ENCODE data around the gene CCN5.
"Not testable (repeated sequence)": the region's sequence is repeated elsewhere in the genome, so short reads cannot be mapped to it uniquely, and the experiment has no call there.

CCN5 gene

DNA sequence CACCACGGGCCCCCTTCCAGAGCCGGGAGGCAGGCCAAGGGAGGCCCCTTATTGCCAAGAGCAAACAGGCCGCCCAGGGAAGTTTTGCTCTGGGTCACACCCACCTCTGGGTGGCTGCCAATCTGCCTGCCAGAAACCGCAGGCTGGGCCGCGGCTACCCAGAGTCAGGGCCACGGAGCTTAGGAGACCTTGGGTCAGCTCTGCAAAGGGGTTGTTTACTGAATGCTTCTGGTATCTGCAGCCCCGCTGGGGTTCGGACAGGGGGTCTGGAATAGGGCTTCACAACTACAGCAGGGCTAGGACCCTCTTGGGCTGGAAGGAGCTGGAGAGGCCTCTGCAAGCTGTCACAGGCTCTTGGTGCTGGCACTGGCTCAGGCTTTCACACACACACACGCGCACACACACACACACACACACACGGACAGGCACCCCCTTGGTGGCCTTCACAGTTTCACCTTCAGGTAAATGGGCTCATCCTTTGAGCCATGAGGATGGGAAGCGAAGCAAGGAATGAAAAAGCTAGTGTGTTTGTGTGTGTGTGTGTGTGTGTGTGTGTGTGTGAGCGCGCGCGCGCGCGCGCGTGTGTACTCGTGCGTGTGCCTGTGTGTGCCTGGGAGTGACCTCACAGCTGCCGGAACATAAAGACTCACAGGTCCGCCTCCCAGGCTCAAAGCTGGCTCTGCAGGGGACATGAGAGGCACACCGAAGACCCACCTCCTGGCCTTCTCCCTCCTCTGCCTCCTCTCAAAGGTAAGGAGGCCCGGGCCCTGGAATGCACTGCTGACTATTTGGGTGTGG lies at the start of gene CCN5:
TSS of gene CCN5 (plus strand) at position 669 of the 798 bp plus-strand sequence. CDS start at position 691, 22 bp downstream.
- no peak for DNase-seq

- DNase-seq = no peak
These were observed 49.1 kb upstream of the CCN5 start for GRCh38 chr20:44666066-44666465.

GRCh38 chr20:44670851-44671250 lies 44.3 kb upstream of the CCN5 start:
- DNase-seq = not testable (repeated sequence)

- DNase-seq = peak; percentile 64
These were observed 43.6 kb upstream of the CCN5 start for GRCh38 chr20:44671541-44671940.

GRCh38 chr20:44672318-44672902 lies 42.8 kb upstream of the CCN5 start:
- DNase-seq = not testable (repeated sequence)

DNA sequence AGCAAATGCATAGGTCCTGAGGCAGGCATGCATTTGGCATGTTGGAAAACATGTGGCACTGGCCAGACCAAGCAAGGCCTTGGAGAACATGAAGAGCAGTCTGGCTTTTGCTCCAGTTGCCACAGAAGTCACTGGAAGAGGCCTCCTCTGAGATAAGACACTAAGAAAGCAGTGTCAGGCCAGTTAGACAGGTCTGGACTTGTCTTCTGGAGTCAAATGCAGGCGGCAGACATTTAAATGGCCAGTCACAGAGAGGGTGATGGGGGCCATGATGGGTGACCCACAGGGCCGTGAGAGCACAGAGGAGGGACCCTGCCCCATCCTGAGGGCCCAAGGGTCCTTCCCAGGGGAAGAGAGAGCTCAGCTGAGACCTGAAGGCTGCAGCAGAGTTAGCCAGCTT lies 36.9 kb upstream of the CCN5 start:
- no peak for DNase-seq

- DNase-seq = no peak
These were observed 36.1 kb upstream of the CCN5 start for GRCh38 chr20:44678990-44679611.

GRCh38 chr20:44681796-44682566 lies 33.2 kb upstream of the CCN5 start:
- DNase-seq = no peak

GRCh38 chr20:44683263-44684046 lies 31.7 kb upstream of the CCN5 start:
- DNase-seq = peak; percentile 67

GRCh38 chr20:44684047-44684967 lies 30.9 kb upstream of the CCN5 start:
- no peak for DNase-seq

DNA sequence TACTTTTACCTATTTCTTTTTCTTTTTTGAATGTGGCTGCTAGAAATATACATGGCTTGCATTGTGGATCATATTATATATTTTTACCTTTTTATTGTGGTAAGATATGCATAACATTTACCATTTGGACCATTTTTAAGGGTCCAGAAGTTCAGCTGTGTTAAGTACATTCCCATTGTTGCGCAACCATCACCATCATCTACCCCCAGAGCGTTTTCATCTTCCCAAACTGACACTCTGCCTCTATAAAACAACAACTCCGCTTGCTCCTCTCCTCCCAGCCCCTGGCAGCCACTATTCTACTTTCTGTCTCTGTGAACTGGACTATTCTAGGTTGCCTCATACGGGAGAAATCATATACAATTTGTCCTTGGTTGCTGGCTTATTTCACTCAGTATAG lies 28.2 kb upstream of the CCN5 start:
- no peak for DNase-seq

DNA sequence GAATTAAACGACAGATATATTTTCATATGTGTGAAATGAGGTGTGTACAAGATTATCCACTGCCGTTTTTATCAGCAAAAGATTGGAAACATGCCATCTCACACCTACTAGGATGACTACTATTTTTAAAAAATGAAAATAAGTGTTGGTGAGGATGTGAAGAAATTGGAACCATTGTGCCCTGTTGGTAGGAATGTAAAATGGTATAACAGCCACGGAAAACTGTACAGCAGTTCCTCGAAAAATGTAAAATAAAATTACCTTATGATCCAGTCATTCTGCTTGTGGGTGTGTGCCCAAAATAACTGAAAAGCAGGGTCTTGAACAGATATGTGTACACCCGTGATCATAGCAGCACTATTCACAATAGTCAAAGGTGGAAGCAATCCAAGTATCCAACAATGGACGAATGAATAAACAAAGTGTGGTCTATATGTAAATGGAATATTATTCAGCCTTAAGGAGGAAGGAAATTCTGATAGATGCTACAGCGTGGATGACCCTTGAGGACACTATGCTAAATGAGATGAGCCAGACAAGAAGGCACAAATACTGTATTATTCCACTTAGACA lies 27.0 kb upstream of the CCN5 start:
- no peak for DNase-seq

DNA sequence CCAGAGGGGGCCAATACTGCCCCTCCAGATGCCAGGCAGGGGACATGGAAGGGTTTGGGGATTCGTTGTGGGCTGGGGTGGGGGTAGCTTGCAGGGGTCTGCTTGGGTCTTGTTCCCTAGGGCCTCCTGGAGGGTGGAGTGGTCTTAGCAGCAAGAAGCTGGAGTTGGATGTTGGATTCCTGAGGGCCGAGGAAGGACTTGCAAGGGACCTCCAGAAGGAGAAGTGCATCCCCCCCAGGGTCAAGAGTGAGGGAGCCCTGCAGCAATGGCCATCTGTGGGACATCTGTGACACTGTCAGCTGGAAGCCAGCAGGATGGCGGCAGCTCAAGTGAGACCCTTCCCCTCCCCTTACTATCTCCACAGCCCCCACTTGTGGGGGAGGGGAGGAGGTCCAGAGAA lies 25.4 kb upstream of the CCN5 start:
- DNase-seq = no peak

- no peak for DNase-seq
These were observed 24.3 kb upstream of the CCN5 start for GRCh38 chr20:44690781-44691423.

DNA sequence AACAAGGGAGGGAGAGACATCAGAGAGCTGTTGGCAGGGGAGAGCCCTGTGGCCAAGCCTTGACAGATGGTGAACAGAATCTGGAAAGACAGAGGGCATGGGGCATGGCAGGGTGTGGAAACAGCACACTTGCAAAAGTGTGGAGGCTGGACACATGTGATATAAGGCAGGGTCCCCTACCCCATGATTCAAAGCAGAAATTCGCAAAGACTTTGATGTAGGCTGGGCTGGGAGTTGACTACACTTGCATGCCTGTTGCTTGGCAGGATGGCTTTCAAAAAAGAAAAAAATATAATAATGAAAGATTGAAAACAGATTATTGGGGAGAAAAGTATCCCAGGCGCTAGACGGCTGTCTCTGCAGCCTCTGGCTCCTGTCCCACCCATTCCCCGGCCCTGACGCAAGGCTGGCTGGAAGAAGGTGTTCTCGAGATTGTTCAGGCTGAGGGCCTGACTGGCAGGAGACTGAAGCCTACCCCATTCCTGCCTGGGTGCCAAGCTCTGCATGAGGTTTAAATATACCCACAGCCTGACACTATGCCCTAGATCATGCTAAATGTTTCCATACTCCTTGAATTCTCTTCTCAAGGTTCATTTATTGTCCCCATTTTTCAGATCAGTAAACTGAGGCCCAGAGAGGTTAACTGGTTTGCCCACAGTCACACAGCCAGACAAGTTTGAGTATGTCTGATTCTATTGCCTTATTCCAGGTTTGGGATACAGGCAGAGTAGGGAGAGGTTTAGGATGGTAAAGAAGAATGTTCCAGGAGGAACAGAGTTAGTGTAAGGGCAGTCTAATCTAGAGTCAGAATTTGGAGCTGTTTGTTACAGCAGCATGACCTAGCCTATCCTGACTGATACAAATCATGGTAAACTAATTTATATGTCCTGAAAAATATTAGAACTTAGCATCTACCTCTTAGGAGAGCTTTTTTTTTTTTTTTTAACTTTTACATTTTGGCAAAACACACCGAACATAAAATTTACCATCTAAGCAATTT lies 23.4 kb upstream of the CCN5 start:
- no peak for DNase-seq

GRCh38 chr20:44692932-44693480 lies 22.2 kb upstream of the CCN5 start:
- no peak for DNase-seq

- DNase-seq = no peak
These were observed 21.5 kb upstream of the CCN5 start for GRCh38 chr20:44693627-44694026.

DNA sequence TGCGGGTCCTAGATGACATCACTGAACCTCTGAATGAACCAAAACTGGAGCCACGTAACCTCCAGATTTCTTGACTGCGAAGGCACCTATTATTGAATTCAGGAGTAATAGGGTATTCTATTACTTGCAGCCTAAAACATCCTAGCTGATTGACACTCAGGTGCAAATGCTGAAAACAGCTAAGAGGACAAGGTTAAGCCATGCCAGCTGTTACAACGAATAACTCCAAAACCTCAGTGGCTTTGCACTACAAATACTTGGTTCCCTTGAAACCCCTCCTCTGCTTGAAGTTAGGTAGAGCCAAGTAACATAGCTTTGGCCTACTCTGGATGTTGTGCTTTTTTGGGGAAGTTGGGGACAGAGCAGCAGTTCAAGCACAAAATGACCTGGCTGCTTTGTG lies 21.0 kb upstream of the CCN5 start:
- DNase-seq = no peak

GRCh38 chr20:44695295-44695673 lies 19.9 kb upstream of the CCN5 start:
- no peak for DNase-seq

Data from CD4-positive, alpha-beta T cell treated with Interferon gamma for 1 hour (primary cell).